HTR-8/SVneo (cell line): Measurements from ENCODE around the gene DPYSL4.

Experiments
- DNase-seq: peaks from one replicate; pipeline ENCODE4 v3.0.0; 2011; ENCODE audit warnings: low spot score, mixed read lengths; ENCODE audit not compliant: insufficient read length
- FAIRE-seq: peaks from 2 replicates; lab custom pipeline; 2011; peaks lifted over from hg19 to GRCh38; lab: Jason Lieb, UNC

DPYSL4 gene

DNA sequence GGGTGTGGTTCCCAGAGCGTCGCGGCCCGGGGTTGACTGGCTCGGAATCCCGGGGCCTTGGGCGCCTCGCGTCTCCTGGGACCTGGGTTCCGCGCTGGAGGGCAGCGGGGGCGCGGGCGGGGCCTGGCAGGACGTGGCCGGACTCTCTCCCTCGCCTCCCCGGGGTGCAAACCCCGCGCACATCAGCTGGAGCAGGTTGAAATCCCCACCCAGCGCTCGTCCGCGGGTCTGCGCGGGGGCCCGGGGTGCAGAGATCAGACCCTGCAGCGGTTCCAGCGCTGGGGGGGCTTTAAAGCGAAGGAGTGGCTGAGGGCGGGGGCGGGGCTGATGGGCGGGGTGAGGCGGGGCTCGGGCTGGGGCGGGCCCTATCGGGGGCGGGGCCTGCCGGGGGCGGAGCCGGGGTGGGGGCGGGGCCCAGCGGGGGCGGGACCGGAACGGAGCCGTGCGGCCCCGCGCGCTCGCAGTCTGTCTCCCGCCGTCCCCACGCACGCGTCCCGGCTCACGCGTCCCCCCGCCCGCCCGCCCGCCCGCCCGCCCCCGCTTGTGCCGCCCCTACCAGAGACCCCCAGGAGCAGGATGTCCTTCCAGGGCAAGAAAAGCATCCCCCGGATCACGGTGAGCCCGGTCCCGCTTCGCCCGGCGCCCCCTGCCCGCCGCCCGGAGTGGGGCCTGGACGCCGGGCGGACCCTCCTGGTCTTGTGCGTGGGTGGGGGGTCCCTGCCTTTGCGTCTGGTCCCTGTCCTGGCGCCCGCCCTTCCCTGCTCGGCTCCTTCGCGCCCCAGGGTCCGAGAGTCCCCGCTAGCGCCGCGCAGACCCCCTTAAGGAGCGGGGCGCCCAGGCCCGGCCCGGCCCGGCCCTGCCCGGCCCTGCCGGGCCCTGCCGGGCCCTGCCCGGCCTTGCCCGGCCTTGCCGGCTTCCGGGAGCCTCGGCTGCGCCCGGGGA is at the start of gene DPYSL4:
DPYSL4 (plus strand) TSS at position 461 of the 942 bp plus-strand sequence; CDS start at position 577, 116 bp downstream.
- FAIRE-seq: no peak
- DNase-seq: peak; percentile 37

DNA sequence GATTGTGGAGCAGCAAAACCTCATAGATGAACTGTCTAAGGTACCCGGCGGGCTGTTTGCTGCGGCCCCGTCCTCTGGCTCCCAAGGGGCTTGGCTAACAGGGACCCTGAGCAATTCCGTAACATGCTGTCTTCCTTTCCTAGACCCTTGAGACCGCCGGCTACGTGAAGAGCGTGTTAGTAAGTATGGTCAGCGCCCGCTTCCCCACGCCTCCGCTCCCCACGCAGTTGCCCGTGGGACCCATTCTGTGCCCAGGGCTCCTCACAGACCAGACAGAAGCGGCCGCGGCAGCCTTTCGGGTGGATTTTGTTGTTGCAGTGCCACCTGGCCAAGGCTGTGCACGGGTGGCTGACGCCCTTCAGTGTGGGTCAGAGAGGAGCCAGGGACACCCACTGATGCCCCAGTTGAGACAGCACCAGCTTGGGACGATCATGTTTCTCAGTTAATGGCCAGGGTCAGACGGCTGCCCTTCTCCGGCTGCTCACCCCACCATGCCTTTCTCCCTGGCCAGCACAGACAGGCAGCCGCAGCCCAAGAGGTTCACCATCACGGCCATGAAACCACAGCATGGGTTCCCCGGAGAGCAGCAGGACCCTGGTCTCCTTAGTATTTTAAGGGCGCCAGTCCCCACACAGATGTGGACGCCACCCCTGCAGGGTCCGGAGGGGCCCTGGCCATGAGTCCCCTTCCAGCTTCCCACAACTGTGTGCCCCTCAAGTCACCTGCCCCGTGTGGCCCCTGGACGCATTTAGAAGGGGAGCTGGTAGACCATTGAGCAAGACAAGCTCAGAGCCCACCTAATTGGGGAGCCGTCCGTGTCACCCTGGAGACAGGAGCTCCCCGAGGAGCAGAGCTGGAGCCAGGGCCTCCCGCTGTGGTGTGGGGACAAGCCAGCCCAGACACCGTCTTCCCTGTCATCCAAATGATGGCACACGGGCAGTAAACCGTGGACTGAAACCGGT is 49.4 kb upstream of the DPYSL4 start:
- DNase-seq (no peak), FAIRE-seq (no peak)

DNA sequence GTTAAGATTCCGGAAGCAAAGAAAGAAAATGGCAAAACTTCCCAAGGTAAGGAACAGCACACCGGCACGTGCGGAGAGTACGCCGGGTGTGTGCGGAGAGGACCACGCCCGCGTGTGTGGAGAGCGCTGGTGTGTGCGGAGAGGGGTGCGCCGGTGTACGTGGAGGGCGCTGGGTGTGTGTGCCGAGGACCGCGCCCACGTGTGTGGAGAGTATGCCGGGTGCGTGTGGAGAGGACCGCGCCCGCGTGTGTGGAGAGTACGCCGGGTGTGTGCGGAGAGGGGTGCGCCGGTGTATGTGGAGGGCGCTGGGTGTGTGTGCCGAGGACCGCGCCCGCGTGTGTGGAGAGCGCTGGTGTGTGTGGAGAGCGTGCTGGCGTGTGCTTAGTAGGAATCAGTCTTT is 48.6 kb upstream of the DPYSL4 start:
- no peak for FAIRE-seq
- DNase-seq: no peak

- DNase-seq: no peak
- no peak for FAIRE-seq
Observed at GRCh38 chr10:132138596-132138995, 48.2 kb upstream of the DPYSL4 start.

DNA sequence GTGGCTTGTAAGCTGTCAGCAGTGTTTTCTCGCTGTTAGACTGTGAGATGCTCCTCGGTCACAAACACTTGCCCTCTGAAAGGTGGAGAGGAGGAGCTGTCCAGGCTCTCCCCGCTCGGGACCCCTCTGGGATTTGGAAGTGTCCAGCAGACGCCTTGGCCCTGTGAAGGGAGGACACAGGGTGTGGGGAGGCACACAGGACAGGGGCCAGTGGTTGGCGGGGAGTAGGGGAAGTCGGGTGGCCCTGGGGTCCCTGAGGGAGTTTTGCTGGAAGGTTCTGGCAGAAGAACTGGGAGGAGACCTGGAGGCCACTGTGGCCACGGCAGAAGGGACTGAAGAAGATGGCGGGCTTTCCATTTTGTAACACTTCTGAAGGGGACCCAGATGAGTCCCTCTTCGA is 47.2 kb upstream of the DPYSL4 start:
- no peak for FAIRE-seq
- DNase-seq: no peak

DNA sequence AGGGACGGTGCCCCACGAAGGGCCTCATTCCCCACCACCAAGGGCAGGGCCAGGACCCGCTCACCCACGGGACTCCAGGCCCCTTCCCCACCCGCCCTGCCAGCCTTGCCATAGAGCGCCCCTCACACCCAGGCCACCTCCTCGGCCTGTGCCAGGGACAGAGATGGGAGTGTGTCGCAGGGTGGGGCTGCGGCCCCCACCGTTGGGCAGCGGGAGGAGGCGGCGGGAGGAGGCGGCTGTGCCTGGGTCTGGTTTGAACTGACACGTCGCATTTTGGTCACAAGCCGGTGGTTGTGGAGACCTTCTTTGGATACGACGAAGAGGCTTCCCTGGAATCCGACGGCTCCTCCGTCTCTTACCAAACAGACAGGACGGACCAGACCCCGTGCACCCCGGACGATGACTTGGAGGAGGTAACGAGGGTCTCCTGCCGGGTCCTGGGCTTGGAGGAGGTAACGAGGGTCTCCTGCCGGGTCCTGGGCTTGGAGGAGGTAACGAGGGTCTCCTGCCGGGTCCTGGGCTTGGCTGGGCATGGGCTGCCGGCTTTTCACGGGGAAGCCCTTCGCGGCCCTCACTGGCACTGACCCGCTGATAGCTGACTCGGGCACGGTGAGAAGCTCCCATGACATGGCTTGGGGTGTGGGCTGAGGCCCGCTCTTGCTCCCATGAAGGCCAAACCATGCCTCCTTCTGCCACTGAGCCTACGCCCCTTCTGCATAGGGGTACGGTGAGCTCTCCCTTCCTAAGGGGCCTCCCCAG is 46.4 kb upstream of the DPYSL4 start:
- FAIRE-seq (no peak), DNase-seq (no peak)

DNA sequence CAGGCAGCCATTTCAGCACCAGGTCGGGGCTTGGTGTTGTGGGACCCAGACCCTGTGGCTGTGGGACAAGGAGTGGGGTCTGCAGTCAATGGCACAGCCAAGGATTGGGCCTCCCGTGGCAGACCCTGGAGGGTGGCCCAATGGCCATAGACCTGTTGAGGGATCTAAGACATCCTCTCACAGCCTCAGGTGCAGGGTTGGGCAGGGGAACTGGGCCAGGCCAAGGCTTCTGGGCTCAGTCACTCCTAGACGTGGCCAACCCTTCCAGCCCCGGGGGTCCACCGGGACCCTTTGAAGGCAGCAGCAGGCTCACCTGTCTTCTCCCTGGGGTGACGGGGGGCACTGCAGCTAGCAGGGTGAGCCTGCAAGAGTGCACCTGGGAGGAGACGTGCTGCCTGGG is 45.7 kb upstream of the DPYSL4 start:
- no peak for FAIRE-seq

GRCh38 chr10:132141526-132142395 is 45.0 kb upstream of the DPYSL4 start:
- FAIRE-seq (no peak), DNase-seq (no peak)

More for the DNA sequence above, 45.7 kb upstream of the DPYSL4 start:
- DNase-seq: no peak

- FAIRE-seq (no peak), DNase-seq (peak; percentile 61)
Observed at GRCh38 chr10:132142396-132143161, 44.2 kb upstream of the DPYSL4 start.

DNA sequence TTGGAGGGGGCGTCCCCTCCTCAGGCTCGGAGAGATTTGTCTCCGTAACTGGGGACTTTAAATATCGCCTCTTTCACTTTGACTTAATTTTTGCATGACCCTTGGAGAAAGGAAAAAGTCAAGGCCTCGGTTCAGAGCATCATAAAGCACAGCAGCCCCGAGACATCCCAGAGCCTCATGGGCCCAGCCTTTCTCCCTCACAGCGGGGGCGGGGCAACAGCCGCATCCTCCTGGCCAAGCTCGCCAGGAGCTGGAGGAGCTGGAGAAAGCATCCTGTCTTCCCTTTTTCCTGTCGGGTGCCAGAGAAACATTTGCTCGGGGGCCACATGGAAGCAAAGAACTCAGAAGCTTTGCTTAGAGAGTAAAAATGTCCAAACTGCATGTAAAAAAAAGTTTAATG is 43.6 kb upstream of the DPYSL4 start:
- FAIRE-seq (no peak), DNase-seq (no peak)

GRCh38 chr10:132144086-132144485 is 42.7 kb upstream of the DPYSL4 start:
- no peak for DNase-seq
- no peak for FAIRE-seq

DNA sequence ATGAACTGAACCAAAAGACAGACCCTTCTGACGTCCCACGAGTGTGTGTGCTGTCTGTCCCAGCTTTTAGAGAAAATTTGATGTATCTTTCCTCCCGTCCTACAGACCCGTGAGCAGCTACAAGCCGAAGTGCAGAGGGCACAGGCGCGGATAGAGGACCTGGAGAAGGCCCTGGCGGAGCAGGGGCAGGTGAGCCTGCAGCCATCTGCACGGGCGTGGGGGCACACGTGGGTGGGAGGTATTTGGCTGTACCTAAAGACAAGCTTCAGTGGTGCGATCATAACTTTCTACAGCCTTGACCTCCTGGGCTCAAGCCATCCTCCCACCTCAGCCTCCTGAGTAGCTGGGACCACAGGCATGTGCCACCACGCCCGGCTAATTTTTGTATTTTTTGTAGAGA is 41.7 kb upstream of the DPYSL4 start:
- FAIRE-seq: no peak
- no peak for DNase-seq

DNA sequence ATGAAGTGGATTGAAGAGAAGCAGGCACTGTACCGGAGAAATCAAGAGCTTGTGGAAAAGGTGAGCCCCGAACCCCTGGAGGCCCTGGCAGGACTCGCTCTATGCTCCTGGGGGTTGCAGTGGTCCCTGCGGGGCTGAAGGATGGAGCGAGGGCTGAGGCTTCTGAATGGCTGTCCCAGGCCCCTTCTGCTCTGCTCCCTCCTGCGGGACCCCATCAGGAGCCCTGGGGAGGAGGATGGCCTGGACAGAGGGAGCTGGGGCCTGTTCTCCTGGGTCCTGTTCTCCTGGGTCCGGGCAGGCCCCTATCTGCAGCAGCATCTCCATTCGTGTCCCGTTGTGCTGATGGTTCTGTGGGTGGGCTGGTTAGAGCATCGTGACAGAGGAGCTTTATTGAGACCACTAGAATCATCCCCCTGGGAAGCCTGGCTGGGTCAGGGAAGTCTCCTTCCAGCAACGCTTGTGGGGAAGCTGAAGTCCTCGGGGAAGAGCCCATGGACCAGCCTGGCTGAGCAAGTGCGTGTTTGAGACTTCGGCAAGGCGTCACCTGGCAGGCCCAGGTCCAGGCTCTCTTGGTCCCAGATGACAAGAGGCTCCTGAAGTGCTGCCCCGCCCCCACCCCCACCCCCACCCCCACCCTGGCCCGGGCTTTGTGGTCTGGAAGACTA is 41.1 kb upstream of the DPYSL4 start:
- DNase-seq (no peak), FAIRE-seq (no peak)

GRCh38 chr10:132146271-132146671 is 40.5 kb upstream of the DPYSL4 start:
- FAIRE-seq (no peak), DNase-seq (no peak)

DNA sequence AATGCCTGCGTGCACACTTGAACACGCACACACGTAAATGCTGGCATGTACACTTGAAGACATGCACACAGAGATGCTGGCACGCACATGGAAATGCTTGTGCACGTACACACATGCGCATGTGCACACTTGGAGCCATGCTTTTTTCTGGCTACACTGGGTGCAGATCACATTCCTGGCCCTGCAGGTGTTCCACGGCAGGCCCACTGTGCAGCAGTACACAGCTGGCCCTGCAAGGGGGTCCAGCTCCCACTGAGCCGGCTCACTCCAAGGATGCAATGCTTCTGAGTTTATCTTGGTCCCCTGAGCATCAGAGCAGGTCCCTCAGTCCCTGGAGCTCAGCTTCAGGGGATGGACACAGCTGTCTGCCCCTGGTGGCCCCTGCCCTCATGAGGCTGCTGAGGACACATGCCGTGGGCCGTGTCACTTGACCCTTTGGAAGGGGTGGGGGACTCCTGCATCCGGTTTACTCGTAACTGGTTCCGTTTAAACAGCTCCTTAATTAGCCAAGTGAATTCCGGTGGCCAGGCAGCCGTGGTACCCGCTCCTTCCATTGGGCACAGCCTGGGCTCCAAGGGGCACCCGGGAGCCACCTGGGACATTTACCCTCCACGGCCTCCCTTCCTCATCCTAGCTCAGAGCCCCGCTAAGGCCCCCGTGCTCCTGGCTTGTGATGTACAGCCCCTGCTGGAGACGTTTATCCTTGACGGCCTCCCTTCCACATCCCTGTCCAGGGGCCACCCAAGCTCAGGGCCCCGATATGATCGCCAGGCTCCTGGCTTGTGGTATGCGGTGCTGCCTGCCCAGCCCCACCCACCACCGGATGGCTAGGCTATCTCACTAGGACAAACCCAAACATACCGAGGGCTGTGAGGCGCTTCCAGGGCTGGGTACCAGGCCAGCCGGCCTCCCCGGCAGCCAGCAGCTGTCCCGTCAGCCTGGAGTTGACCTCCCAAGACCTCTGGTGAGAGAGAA is 39.5 kb upstream of the DPYSL4 start:
- DNase-seq (no peak), FAIRE-seq (no peak)

GRCh38 chr10:132148261-132149251 is 38.2 kb upstream of the DPYSL4 start:
- no peak for DNase-seq
- FAIRE-seq: no peak
